Fibroblast of villous mesenchyme (primary cell): Measurements from ENCODE around the gene FANCL. TPM values are rescaled to one million over a fixed set of nuclear protein-coding genes. Genes with fewer than 3 reads are reported as not detected.

Experiments used
- DNase-seq: peaks from one replicate; pipeline ENCODE4 v3.0.0-alpha.2; 2010; ENCODE audit warnings: low read depth
- H3K4me3 ChIP-seq: 2 replicates; pipeline ENCODE4 v1.5.1; 2011; ENCODE audit warnings: low read depth, mild to moderate bottlenecking, low read length
- CTCF ChIP-seq: IDR thresholded peaks from 2 replicates; pipeline ENCODE4 v1.5.1; 2012; ENCODE audit warnings: low read depth, mild to moderate bottlenecking, low read length; ENCODE audit not compliant: insufficient read depth
- total RNA-seq: library from RNA; depleted of rRNA; stranded (reverse); fragments of >200 nt; gene quantifications from 2 replicates; pipeline ENCODE4 v1.2.3, GENCODE V29; 2012

FANCL gene
- total RNA-seq, 1 donor = 26.8 TPM

- no peak for TF ChIP-seq CTCF
- DNase-seq = peak; percentile 51
- H3K4me3 ChIP-seq = no peak overlapping the region
These were observed 102.6 kb downstream of the FANCL start for GRCh38 chr2:58138396-58139030.

- no peak for DNase-seq
- H3K4me3 ChIP-seq = no peak overlapping the region
- no peak for TF ChIP-seq CTCF
These were observed 103.3 kb downstream of the FANCL start for GRCh38 chr2:58137856-58138255.

- no peak for TF ChIP-seq CTCF
- no peak overlapping the region for H3K4me3 ChIP-seq
- peak; percentile 14 for DNase-seq
These were observed 103.9 kb downstream of the FANCL start for GRCh38 chr2:58137221-58137620.

DNA sequence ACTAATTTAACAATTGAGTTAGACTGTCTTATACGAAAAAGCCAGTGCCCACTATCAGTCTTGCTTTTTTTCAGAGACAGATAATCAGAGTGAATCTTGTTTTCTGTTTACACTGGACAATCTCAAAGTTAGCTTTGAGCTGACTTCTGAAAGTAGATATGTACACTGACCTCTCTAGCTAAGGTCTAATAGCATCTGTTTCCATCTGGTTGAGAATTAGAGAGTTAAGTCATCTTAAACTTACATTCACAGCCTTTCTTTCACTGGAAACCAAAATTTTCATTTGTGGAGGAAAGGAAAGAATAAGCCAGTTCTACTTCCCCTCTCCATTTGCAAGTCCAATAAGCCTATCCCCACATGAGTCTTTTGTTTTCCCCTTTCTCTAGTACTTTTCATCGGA is 105.3 kb downstream of the FANCL start:
- DNase-seq = peak; percentile 70
- no peak for TF ChIP-seq CTCF
- no peak overlapping the region for H3K4me3 ChIP-seq

- DNase-seq = peak; percentile 29
- no peak for TF ChIP-seq CTCF
- no peak overlapping the region for H3K4me3 ChIP-seq
These were observed 107.7 kb downstream of the FANCL start for GRCh38 chr2:58133395-58133794.

GRCh38 chr2:58131191-58132011 is 109.7 kb downstream of the FANCL start:
- H3K4me3 ChIP-seq = no peak overlapping the region
- peak; percentile 74 for DNase-seq
- peak; percentile 35 for TF ChIP-seq CTCF
